ENCODE measurements around the gene SLC5A5.
A peak's percentile ranks its signal among the peaks of the same experiment; 100 is the strongest.

SLC5A5 gene

DNA sequence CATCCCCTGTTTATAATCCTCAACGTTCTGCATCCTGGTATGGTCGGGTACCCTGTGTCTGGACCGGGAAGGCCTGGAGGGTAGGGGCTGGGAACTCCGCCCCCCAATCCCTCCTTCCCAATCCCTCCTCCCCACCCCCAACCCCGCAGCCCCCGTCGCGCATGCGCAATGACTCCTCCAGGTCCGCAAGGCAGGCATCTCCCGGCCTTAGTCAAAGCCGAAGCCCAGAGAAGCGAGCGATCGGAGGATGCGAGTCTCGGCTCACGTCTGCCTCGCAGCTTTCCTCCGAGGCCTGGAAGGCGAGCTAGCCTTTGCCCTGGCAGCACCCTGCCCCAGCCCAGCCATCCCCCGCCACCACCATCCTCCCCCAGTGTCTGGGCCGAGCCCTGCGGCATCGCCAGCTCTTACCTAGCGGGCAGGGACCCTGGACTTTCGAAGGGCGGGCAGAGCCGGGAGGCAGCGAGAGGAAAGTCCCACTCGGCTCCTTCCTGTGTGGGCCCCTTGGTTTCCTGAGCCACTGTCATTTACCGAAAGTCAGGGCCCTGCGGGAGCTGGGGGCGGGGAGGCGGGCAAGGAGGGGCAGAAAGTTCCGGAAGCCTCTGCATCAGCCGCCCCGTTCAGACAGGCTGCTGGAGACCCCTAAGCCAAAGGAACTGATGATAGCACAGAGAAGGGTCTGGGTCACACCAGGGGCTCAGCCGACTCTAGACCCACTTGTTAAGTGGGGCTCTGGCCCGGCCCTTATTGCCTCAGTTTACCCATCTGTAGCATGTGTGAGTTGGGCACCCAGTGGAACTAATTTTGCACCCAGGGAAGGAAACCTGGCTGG is 24.0 kb upstream of the SLC5A5 start, which contains the start of gene JAK3:
Gene JAK3 (minus strand): TSS at position 445 of the 829 bp plus-strand sequence. CDS start 3,565 bp downstream, outside the sequence.
- DNase-seq (ENCODE audit: extremely low spot score) = peak; percentile 90
- POLR2A ChIA-PET = interaction anchor here (0.6 to 1.5 kb wide), 3 partner anchors 12 to 432 kb away, joined by 3 to 6 read pairs (median 6); partner anchors contain the start of gene B3GNT3
- TF ChIP-seq, protein P1, sequence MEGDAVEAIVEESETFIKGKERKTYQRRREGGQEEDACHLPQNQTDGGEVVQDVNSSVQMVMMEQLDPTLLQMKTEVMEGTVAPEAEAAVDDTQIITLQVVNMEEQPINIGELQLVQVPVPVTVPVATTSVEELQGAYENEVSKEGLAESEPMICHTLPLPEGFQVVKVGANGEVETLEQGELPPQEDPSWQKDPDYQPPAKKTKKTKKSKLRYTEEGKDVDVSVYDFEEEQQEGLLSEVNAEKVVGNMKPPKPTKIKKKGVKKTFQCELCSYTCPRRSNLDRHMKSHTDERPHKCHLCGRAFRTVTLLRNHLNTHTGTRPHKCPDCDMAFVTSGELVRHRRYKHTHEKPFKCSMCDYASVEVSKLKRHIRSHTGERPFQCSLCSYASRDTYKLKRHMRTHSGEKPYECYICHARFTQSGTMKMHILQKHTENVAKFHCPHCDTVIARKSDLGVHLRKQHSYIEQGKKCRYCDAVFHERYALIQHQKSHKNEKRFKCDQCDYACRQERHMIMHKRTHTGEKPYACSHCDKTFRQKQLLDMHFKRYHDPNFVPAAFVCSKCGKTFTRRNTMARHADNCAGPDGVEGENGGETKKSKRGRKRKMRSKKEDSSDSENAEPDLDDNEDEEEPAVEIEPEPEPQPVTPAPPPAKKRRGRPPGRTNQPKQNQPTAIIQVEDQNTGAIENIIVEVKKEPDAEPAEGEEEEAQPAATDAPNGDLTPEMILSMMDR (IDR thresholded peaks at IDR 0.05; ENCODE audit: control extremely low read depth, extremely low read depth, low read depth, missing control alignments) = no peak
- CTCF ChIA-PET = interaction anchor here (1.3 to 10.6 kb wide), 4 partner anchors 12 to 84 kb away, joined by 3 to 79 read pairs (median 4); partner anchors contain the start of genes CCDC124 and RPL18A

DNA sequence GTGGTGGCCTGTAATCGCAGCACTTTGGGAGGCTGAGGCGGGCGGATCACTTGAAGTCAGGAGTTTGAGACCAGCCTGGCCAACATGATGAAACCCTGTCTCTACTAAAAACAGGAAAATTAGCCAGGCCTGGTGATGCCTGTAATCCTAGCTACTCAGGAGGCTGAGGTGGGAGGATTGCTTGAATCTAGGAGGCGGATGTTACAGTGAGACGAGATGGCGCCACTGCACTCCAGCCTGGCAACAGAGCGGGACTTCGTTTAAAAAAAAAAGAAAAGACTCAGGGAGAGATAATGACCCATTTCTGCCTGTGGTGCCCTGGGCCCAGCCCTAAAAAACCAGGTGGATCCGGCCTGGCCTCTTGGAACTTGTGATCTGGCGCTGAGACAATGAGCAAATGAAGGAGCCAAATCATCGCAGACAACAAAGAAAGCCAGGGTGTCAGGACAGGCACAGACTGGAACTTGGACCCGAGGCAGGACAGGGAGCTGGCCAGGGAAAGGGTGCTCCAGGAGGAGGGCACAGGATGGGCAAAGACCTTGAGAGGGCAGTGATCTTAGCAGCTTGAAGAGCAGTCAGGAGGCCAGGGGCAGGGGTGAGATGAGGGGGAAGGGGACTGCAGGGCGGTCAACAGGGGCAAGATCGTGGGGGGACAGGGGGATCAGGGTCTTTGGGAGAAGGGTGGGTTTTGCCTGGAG is 23.0 kb upstream of the SLC5A5 start:
- CTCF ChIA-PET = interaction anchor here (1.0 to 10.6 kb wide), 8 partner anchors 11 to 275 kb away, joined by 3 to 79 read pairs (median 6); partner anchors contain the start of genes CCDC124 and RPL18A
- no peak for DNase-seq (ENCODE audit: extremely low spot score)
- POLR2A ChIA-PET = interaction anchor here (0.7 kb wide), 1 partner anchor 101 kb away, joined by 4 read pairs; no protein-coding TSS in a partner anchor
- TF ChIP-seq, protein P1 (IDR thresholded peaks at IDR 0.05; ENCODE audit: control extremely low read depth, extremely low read depth, low read depth, missing control alignments) = no peak

DNA sequence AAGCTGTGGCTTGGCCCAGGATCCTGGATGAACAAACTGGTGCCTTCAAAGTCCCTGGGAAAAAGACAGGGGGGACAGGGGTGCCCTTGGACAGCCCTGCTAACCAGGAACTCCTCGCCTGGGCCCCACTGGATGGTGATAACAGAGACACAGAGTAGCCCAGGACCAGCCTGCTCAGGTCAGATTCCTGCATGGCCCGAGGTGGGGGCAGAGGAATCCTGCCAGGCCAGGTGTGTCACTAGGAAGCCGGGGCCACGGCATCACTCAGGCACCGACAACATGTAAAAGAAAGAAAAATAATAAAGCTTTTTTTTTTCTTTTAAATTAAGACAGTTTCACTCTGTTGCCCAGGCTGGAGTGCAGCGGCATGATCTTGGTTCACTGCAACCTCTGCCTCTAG is 17.7 kb upstream of the SLC5A5 start:
- CTCF ChIA-PET = interaction anchor here (1.2 to 10.6 kb wide), 10 partner anchors 9 to 358 kb away, joined by 3 to 79 read pairs (median 10); partner anchors contain the start of genes CCDC124 and MAP1S
- DNase-seq (ENCODE audit: extremely low spot score) = no peak
- POLR2A ChIA-PET = interaction anchor here (0.6 to 0.7 kb wide), 2 partner anchors 24 to 113 kb away, joined by 4 to 6 read pairs; no protein-coding TSS in a partner anchor
- TF ChIP-seq, protein P1 (IDR thresholded peaks at IDR 0.05; ENCODE audit: control extremely low read depth, extremely low read depth, low read depth, missing control alignments) = no peak

DNA sequence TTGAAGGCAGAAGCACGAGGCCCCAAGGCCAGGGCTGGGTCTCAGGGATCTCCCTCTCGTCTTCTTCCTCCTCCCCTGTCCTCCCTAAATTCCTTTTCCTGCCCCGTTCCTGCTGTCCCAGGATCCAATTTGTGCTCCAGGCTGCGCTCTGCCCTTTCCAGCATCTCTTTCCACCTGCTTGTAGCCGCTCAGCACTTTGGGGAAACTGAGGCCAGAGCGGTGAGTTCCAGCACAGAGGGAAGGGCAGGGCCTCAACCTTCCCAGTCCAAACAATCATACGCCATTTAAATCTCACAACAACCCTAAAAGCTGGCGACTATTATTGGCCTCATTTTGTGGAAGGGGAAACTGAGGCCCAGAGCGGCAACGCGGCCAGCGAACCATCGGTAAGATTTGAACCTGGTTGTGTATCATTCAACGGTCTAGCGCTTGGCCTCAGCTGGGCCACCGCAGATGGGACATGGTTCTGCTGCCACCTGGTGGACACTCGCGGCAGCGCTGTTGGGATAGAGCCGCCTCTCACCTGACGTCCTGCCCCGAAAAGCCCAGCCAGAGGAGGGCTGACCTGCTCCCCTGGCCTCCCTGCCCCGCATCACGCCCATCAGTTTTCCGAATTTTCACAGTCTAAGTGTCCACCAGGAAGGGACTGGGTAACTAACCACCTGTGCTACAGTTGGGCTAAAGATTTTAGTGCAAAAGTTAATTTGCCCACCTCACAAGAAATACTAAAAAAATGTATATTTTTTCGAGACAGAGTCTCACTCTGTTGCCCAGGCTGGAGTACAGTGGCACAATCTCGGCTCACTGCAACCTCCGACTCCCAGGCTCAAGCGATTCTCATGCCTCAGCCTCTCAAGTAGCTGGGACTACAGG is 16.2 kb upstream of the SLC5A5 start:
- POLR2A ChIA-PET = no interaction called here
- TF ChIP-seq, protein P1 (IDR thresholded peaks at IDR 0.05; ENCODE audit: control extremely low read depth, extremely low read depth, low read depth, missing control alignments) = peak; percentile 99
- CTCF ChIA-PET = interaction anchor here (0.6 to 10.6 kb wide), 23 partner anchors 9 to 368 kb away, joined by 3 to 79 read pairs (median 4); partner anchors contain the start of genes CCDC124, MAP1S and SLC5A5
- DNase-seq (ENCODE audit: extremely low spot score) = peak; percentile 86

DNA sequence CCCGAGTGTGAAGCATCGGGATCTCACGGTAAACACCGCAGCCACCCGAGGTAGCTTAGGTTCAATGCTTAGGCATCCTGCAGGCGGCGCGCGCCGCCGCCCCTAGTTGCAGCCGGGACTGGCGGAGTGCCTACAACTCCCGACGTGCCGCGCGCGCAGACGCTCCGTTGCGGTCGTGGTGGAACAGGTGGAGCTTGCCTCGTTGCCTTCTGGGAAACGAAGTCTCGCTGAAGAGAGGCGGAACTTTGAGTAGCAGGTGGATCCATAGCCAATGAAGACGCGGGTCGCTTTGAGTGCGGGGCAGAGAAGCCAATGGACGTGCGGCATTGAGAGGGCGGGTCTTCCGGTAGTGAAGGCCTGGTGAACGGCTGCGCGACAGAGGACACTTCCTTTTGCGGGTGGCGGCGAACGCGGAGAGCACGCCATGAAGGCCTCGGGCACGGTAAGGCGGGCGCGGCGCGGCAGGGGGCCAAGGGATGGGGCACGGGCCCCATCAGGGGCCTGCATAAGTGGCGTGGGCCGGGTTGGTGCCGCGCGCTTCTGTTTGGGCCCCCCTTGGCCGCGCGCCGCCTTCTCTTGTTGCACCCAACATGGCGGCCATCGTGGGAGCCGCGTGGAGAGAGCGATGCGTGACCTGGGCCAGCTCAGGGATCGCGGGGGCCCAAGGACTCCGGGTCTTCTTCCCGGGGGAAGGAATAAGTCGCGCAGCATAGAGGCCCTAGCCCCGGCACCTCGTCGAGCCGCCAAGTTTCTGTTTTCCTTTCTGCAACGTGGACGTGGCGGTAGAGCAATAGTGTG is 12.0 kb upstream of the SLC5A5 start, which contains the start of gene RPL18A:
Gene RPL18A (plus strand): TSS at position 378 of the 798 bp plus-strand sequence. CDS start 47 bp downstream, at position 425.
- TF ChIP-seq, protein P1 (IDR thresholded peaks at IDR 0.05; ENCODE audit: control extremely low read depth, extremely low read depth, low read depth, missing control alignments) = peak; percentile 83
- ChIA-PET POLR2A (interaction anchor here (0.6 to 1.8 kb wide), 20 partner anchors 8 to 559 kb away, joined by 3 to 40 read pairs (median 5); partner anchors contain the start of genes CCDC124, JAK3, JUND and MAP1S), CTCF (interaction anchor here (0.9 to 3.7 kb wide), 39 partner anchors 9 to 473 kb away, joined by 3 to 124 read pairs (median 4); partner anchors contain the start of genes CCDC124, JAK3 and SLC5A5)
- peak; percentile 98 for DNase-seq (ENCODE audit: extremely low spot score)

Data from GM10248 (cell line).